ENCODE results near the gene MLIP.

GRCh38 chr6:54192993-54193392 lies 81.8 kb downstream of the MLIP start:
- TF ChIP-seq, protein P1, sequence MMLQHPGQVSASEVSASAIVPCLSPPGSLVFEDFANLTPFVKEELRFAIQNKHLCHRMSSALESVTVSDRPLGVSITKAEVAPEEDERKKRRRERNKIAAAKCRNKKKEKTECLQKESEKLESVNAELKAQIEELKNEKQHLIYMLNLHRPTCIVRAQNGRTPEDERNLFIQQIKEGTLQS (IDR thresholded peaks at IDR 0.05), result no peak
- TF ChIP-seq EGR1 (IDR thresholded peaks at IDR 0.05; ENCODE audit: low read depth), result no peak
- no peak for TF ChIP-seq CTCF (IDR thresholded peaks at IDR 0.05 in 2 of 3, conservative IDR thresholded peaks at IDR 0.05 in 1 of 3; ENCODE audit: borderline replicate concordance in 1 of 3, insufficient read depth in 1 of 3, low read depth in 2 of 3, low read length in 2 of 3)
- TF ChIP-seq POLR2A (IDR thresholded peaks at IDR 0.05; ENCODE audit: borderline replicate concordance, extremely low read depth, insufficient read depth, insufficient read length), result no peak
- no peak for TF ChIP-seq EZH2 (IDR thresholded peaks at IDR 0.05)

Data from HCT116 (cell line).